ENCODE results near the gene ATP10B.

ATP10B gene

DNA sequence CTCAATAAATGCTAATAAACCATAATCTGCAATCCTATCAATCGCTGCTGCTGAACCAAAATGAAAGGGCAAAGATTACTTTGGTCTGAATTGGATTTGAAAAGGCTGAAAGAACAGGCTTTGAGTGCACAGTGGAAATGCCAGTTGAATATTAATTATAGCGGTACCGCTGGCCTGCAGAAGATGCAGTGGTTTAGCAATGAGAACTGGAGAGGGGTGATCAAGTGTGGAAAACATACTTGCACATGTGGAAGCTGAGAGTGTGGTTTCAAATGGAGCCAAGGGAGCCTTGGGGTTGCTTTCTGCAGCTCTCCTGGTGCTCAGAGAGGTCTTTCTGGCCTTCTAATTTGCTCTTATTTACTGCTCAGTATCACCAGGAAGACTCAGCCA is 296.4 kb downstream of the ATP10B start:
- DNase-seq (ENCODE audit: low spot score), result no peak

- no peak for DNase-seq (ENCODE audit: low spot score)
These were observed 301.9 kb downstream of the ATP10B start for GRCh38 chr5:160550075-160550474.

GRCh38 chr5:160548949-160549645 is 302.9 kb downstream of the ATP10B start:
- no peak for DNase-seq (ENCODE audit: low spot score)

GRCh38 chr5:160547872-160548271 is 304.1 kb downstream of the ATP10B start:
- no peak for DNase-seq (ENCODE audit: low spot score)

GRCh38 chr5:160547061-160547460 is 304.9 kb downstream of the ATP10B start:
- no peak for DNase-seq (ENCODE audit: low spot score)

- DNase-seq (ENCODE audit: low spot score), result no peak
These were observed 306.2 kb downstream of the ATP10B start for GRCh38 chr5:160545832-160546231.

DNA sequence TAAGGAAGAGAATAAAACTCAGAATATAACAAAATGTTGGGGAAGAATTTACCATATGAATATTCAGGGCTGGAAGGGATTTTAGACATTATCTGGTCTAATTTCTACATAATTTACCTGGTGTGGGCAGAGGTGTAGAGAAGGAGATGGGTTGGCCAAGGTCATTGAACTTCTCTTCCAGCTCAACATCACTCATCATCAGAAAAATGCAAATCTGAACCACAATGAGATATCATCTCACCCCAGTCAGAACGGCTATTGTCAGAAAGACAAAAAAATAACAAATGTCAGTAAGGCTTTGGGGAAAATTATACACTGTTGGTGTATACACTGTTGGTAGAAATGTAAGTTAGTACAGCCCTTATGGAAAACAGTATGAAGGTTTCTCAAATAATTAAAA is 308.6 kb downstream of the ATP10B start:
- DNase-seq (ENCODE audit: low spot score), result no peak

- no peak for DNase-seq (ENCODE audit: low spot score)
These were observed 309.2 kb downstream of the ATP10B start for GRCh38 chr5:160542840-160543239.

DNA sequence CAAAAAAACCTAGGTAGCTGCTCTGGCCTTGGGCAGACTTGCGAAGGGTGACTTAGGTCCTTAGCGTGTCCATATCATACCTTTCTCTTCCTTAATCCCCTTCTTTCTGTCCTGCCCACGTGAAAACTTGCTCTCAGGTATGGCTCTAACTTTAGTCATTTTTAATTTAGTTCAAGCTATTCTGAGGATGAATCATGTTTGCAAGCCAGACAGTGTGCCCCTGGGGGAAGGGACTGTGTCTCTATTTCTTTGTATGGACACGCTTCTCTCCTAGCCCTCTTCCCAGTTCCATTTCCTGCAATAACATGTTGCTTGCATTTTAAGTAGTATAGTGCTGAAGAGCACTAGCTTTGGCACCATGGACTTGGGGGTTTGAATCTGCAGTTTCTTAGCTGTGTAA is 309.7 kb downstream of the ATP10B start:
- DNase-seq (ENCODE audit: low spot score), result no peak

DNA sequence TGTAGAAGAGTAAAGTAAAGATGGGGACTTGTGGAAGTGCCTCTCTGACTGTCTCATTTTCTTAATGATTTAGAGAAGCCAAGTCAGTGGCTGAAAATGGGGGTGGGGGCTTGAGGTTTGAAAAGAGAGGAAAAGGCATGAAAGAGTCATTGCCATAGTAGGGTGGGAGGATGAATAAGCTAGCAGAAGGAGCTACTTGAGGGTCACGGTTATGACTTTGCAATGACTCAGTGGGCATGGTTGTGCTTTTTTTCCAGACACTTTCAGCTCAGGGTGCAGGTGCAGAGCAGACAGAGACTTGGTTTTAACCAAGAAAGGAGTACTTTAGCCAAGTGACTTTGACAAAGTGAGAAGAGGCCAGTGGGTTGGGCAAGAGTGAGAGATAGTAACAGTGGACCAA is 312.6 kb downstream of the ATP10B start:
- no peak for DNase-seq (ENCODE audit: low spot score)

DNA sequence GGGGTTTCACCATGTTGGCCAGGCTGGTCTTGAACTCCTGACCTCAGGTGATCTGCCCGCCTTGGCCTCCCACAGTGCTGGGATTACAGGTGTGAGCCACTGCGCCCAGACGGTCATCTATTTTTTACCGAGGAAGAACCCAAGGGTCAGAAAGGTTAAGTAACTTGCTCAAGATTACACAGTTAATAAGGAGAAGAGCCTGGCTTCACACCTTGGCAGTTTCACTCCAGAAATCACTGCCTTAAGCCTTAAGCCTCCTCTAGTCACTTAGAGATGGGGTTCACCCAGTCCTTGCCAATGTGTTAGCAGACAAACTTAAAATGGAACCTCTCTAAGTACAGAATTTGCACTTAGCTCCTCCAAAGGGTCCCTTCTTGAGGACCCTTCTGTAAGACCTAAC is 314.1 kb downstream of the ATP10B start:
- no peak for DNase-seq (ENCODE audit: low spot score)

DNA sequence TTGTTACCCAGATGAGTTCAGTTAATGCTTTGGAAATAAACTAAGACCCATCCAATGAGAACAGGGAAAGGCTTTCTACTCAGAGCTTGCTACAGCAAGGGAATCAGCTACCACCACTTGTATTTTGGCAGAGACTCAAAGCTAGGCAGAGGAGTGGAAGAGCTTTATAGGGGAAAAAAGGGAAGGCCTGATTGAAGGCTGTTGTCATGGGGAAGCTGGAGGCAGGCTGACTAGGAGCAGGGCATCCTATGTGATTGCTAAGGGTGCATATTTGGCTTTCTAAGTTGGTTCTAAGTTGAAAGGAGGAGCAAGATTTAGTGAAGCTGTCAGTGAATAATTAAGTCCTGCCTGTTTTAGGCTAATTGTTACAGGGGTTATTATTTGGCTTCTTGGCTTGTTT is 314.9 kb downstream of the ATP10B start:
- DNase-seq (ENCODE audit: low spot score), result no peak

DNA sequence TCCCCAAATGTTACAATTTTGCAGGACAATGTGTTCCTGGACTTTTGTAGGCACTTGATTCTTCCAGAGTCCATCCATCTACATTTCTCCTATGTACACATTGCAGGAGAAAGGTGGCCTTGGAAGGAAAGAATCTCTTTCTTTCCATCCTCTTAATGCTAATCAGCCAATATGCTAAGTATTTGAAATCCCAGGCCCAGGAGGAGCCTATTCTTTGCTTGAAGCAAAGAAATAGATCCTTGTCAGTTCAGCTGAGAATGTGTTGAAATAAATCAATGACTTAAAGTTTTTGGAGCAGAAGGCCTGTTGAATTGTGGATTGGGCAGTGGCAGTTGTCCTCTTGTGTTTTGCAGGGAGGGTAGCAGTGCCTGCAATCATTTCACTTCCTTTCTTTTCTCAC is 317.1 kb downstream of the ATP10B start:
- DNase-seq (ENCODE audit: low spot score), result no peak

DNA sequence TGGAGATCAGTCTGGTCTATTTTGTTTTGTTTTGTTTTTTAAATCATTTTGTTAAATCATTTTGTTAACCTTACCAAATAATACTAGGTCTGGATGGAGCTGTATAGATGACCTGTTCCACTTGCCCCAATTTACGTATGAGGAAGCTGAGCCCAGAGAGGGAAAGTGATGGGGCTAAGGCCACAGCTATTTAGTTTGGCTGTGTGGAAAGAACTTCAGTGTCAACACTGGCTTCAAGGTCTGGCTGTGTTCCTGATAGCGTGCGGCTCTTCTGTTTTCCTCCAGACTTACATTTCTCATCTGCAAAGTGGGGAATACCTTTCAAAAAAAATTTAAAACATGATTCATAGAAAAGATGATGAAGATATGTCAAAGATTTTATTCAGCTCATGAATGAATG is 317.9 kb downstream of the ATP10B start:
- DNase-seq (ENCODE audit: low spot score), result no peak

DNA sequence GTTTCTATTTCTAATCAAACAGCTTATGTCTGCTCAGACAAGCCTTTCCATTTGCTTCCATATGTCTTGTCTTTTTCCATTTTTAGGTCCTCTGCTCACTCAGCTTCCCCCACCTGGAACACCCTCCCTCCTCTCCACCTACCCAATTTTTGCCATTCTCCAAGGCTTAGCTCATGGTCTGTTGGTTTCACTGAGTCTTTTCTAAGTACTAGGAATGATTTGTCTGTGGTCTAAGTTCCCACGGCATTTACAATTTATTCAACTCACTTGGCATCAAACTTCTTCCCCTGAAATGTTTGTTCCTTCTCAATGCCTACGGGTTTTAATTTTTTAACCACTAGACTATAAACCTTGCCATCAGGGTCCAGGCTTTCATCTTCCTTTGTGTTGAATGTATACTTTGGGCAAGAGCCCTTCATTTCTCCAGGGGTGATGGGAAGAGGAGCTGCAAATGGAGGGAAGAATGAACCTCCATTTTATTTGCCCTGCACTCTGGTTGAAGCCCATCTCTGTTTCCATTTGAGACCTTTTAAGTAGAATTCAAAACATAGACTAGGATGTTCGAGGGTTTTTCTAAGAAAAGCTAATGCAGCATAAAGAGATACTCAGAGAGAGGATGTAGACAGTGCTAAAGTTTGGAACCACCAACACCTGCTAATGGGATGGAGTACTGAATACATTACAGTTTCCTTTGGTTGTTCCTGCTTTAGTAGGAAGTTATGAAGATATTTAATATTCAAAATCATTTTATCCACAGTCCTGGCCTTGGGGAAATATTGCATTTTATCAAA is 326.3 kb downstream of the ATP10B start:
- no peak for DNase-seq (ENCODE audit: low spot score)

DNA sequence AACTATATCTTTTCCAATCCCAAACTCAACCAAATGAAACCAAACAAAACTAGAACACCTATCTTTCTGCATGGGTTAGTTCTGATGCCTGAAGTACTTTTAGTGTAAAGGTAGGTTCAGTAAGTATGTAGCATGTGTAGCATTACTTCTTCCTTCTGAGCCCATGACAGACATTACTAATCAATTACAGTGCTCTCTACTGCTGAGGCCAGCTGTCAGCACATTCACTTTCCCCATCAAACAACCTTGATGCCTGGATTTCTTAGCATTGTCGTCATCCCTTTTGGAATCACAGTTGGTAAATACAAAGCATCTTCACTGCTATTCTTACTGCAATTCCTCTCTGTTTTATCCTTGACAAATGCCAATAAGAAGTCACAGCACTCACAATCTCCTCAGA is 327.2 kb downstream of the ATP10B start:
- no peak for DNase-seq (ENCODE audit: low spot score)

GRCh38 chr5:160523502-160524163 is 328.4 kb downstream of the ATP10B start:
- DNase-seq (ENCODE audit: low spot score), result no peak

GRCh38 chr5:160521392-160521663 is 330.7 kb downstream of the ATP10B start:
- DNase-seq (ENCODE audit: low spot score), result no peak

GRCh38 chr5:160520609-160521391 is 331.2 kb downstream of the ATP10B start:
- no peak for DNase-seq (ENCODE audit: low spot score)

DNA sequence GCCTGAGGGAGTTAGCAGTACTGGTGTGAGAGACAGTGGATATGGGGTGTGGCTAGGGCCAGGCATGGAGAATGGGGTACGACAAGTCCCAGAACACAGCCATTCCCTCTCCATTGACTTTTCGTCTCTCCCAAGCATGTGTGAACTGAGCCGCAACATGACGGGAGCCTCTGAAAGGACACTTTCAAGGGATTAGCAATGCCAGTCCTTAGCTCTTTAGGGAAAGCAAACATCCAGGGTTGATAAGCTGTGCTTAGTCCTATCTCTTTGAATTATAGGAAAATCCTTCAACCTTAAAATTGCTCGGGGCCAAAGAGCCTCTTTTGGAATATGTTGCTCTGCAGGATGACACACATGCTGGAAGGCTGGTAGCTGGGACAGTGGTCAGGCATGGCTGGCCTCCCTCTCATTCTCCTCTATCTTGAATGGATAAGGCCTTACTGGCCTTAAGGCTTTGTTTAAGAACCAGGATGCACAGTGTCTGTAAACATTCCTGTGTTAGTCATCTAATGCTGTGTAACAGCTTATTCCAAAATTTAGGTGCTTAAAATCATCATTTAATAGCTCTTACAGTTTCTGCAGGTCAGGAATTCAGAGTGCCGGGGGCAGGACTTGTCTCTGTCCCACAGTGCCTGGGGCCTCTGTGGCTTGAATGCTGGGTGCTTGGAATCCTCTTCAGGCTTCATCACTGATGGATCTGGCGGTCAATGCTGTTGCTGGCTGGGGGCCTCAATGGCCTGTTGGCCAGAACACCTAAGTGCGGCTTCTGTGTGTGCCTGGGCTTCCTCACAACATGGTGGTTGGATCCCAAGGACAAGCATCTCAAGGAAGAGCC is 335.1 kb downstream of the ATP10B start:
- DNase-seq (ENCODE audit: low spot score), result no peak

GRCh38 chr5:160514866-160515265 is 337.1 kb downstream of the ATP10B start:
- no peak for DNase-seq (ENCODE audit: low spot score)

DNA sequence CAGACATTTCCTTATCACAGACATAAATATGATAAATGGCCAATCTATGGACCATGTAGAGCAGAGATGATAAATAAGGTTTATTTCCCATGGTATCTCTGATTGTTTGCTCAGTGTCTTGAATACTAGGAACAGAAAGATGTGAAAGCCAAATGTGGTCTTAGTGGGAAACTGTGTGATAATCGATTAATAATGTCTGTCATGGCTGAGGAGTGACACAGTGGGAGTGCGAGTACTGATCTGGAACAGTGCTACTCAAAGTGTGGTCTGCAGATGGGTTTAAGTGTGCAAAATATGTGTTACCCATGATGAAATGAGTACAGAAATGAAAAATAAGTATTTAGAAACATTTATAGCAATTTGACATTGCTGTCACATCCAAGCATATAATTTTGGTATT is 337.8 kb downstream of the ATP10B start:
- no peak for DNase-seq (ENCODE audit: low spot score)

All from hematopoietic multipotent progenitor cell treated with erythropoietin and hydrocortisone succinate and interleukin-3 and kit ligand, for 17 days (in vitro differentiated cells).